ENCODE data around the gene CD248.

Gene CD248

GRCh38 chr11:66341502-66342126 is 24.8 kb upstream of the CD248 start:
- DNase-seq (ENCODE audit: low spot score), result peak; percentile 41

- DNase-seq (ENCODE audit: low spot score), result peak; percentile 44
These were observed 24.0 kb upstream of the CD248 start for GRCh38 chr11:66340596-66341501.

GRCh38 chr11:66339686-66340483 is 23.0 kb upstream of the CD248 start:
- no peak for DNase-seq (ENCODE audit: low spot score)

GRCh38 chr11:66339162-66339675 is 22.4 kb upstream of the CD248 start:
- no peak for DNase-seq (ENCODE audit: low spot score)

- peak; percentile 42 for DNase-seq (ENCODE audit: low spot score)
These were observed 21.7 kb upstream of the CD248 start for GRCh38 chr11:66338276-66339161.

- DNase-seq (ENCODE audit: low spot score), result peak; percentile 48
These were observed 20.5 kb upstream of the CD248 start for GRCh38 chr11:66337103-66337899.

- DNase-seq (ENCODE audit: low spot score), result peak; percentile 81
These were observed 19.6 kb upstream of the CD248 start, which contains the start of gene RIN1 for GRCh38 chr11:66336234-66337102. TSS of gene RIN1 (minus strand) at chr11:66336434. CDS start at chr11:66336402, 32 bp downstream.

- DNase-seq (ENCODE audit: low spot score), result peak; percentile 63
These were observed 18.8 kb upstream of the CD248 start for GRCh38 chr11:66335531-66336233.

- DNase-seq (ENCODE audit: low spot score), result no peak
These were observed 18.0 kb upstream of the CD248 start for GRCh38 chr11:66334605-66335442.

- peak; percentile 46 for DNase-seq (ENCODE audit: low spot score)
These were observed 17.2 kb upstream of the CD248 start for GRCh38 chr11:66333896-66334604.

- peak; percentile 35 for DNase-seq (ENCODE audit: low spot score)
These were observed 16.5 kb upstream of the CD248 start for GRCh38 chr11:66333220-66333877.

- DNase-seq (ENCODE audit: low spot score), result no peak
These were observed 15.8 kb upstream of the CD248 start for GRCh38 chr11:66332371-66333219.

GRCh38 chr11:66331542-66332370 is 14.9 kb upstream of the CD248 start:
- DNase-seq (ENCODE audit: low spot score), result peak; percentile 37

GRCh38 chr11:66330931-66331330 is 14.1 kb upstream of the CD248 start:
- DNase-seq (ENCODE audit: low spot score), result peak; percentile 46

All from ecto neural progenitor cell (in vitro differentiated cells).